Esophagus squamous epithelium (tissue), 5 donors: ENCODE results near the gene EEIG1. TPM values are rescaled to one million over a fixed set of nuclear protein-coding genes. Genes with fewer than 3 reads are reported as not detected.

Source experiments
- DNase-seq: peaks from one replicate; lab custom pipeline; 2025; lab: John Stamatoyannopoulos, UW
- H3K27ac ChIP-seq, 4 donors: fragments of 200-600 bp; sonication (generic); one replicate each; pipeline ENCODE4 v1.5.1; 2016 to 2019; ENCODE audit warnings: mild to moderate bottlenecking in 1 of 4
- H3K27me3 ChIP-seq, 4 donors: fragments of 200-600 bp; sonication (generic); 1 replicate in 3 of 4; 2 replicates in 1 of 4; pipeline versions ENCODE4 v1.5.1 to v1.6.0; 2017 to 2021; ENCODE audit warnings: antibody characterized with exemption in 1 of 4
- H3K36me3 ChIP-seq, 3 donors: fragments of 200-600 bp; sonication (generic); one replicate each; pipeline ENCODE4 v1.5.1; 2016 to 2019
- H3K4me1 ChIP-seq, 3 donors: fragments of 200-600 bp; sonication (generic); one replicate each; pipeline ENCODE4 v1.5.1; 2017 to 2019
- H3K4me3 ChIP-seq, 4 donors: fragments of 200-600 bp; sonication (generic); 1 replicate in 3 of 4; 2 replicates in 1 of 4; pipeline ENCODE4 v1.5.1; 2016 to 2019; ENCODE audit warnings: mild to moderate bottlenecking in 2 of 4, moderate library complexity in 1 of 4
- H3K9me3 ChIP-seq, 3 donors: fragments of 200-600 bp; sonication (generic); one replicate each; pipeline ENCODE4 v1.5.1; 2016 to 2019
- CTCF ChIP-seq, 6 experiments: fragments of 450-650 bp in 4 of 6; fragments of 200-600 bp in 2 of 6; sonication (generic) in 2 of 6; IDR thresholded peaks; one replicate each; pipeline ENCODE4 v1.5.1; 2016 to 2019; ENCODE audit warnings: antibody characterized with exemption in 6 of 6, mild to moderate bottlenecking in 4 of 6, moderate library complexity in 4 of 6
- POLR2A ChIP-seq, 4 donors: fragments of 450-650 bp; IDR thresholded peaks; one replicate each; pipeline ENCODE4 v1.6.1; 2017; ENCODE audit warnings: antibody characterized with exemption in 4 of 4, mild to moderate bottlenecking in 4 of 4, moderate library complexity in 3 of 4
- WGBS, 2 donors: methylation state at CpG; one replicate each; pipeline ENCODE4 v1.1.5; 2018; 5-methylcytosine and 5-hydroxymethylcytosine counted together
- intact Hi-C: fragments of 100-400 bp; cut with DNase I; formaldehyde crosslinking; loops from one replicate; pipeline ENCODE4 v1.15.0; 2022
- total RNA-seq, 4 donors: library from RNA; depleted of rRNA; stranded (reverse); fragments of >200 nt; gene quantifications; one replicate each; pipeline ENCODE4 v1.1.0, GENCODE V29; 2016
- donor health status: DM: yes; HTN: yes; CAD: no.

Gene EEIG1
- total RNA-seq, 4 donors from 2014 or later, result 16.9 to 65.0 (median 24.0) TPM

GRCh38 chr9:127983847-127984289 lies 3.1 kb upstream of the EEIG1 start:
- Histone ChIP-seq H3K36me3 (no peaks in the 10 kb centered on the region), H3K4me1 (peaks cover 6 to 52% (median 12%) of the 10 kb centered on the region in 3 donors), H3K4me3 (no peak overlapping the region), H3K27me3 (no peaks in the 10 kb centered on the region), H3K27ac (peak overlapping the region in 2 of 4 donors; percentile 94 to 99), H3K9me3 (no peaks in the 10 kb centered on the region)
- no peak for DNase-seq
- TF ChIP-seq CTCF (IDR thresholded peaks at IDR 0.05) (no peak), POLR2A (IDR thresholded peaks at IDR 0.05) (no peak)
- WGBS, 2 donors, result 78 to 81% methylated on average over 9 of the region's 9 CpGs
- intact Hi-C loops, result no loop called here

GRCh38 chr9:127982912-127983311 lies 2.1 kb upstream of the EEIG1 start:
- TF ChIP-seq CTCF (IDR thresholded peaks at IDR 0.05) (no peak), POLR2A (IDR thresholded peaks at IDR 0.05) (no peak)
- Histone ChIP-seq H3K4me3 (no peak overlapping the region), H3K36me3 (no peaks in the 10 kb centered on the region), H3K4me1 (peaks cover 16 to 61% (median 22%) of the 10 kb centered on the region in 3 donors), H3K27ac (peak overlapping the region; percentile 37 to 99 (median 68)), H3K9me3 (no peaks in the 10 kb centered on the region), H3K27me3 (no peaks in the 10 kb centered on the region)
- 88% methylated on average over 1 of the region's 1 CpG; no CpG with 5 or more reads in 1 of the 2 donors for WGBS, 2 donors
- intact Hi-C loops, result no loop called here
- no peak for DNase-seq

- peaks cover 26 to 68% (median 34%) of the 10 kb centered on the region in 3 donors for H3K4me1 ChIP-seq
- no peaks in the 10 kb centered on the region for H3K9me3 ChIP-seq
- no peak for DNase-seq
- intact Hi-C loops, result no loop called here
- TF ChIP-seq CTCF (IDR thresholded peaks at IDR 0.05) (no peak), POLR2A (IDR thresholded peaks at IDR 0.05) (no peak)
- WGBS, 2 donors, result 58 to 80% methylated on average over 7 to 11 of the region's 11 CpGs
- peak overlapping the region; percentile 58 to 98 (median 91) for H3K4me3 ChIP-seq
- H3K27me3 ChIP-seq, result no peaks in the 10 kb centered on the region
- peak overlapping the region; percentile 89 to 99 (median 95) for H3K27ac ChIP-seq
- H3K36me3 ChIP-seq, result no peaks in the 10 kb centered on the region
Measured at GRCh38 chr9:127981559-127982121, 851 bp upstream of the EEIG1 start.

- intact Hi-C loops, result no loop called here
- DNase-seq, result no peak
Measured at GRCh38 chr9:127980060-127980705, 606 bp downstream of the EEIG1 start.

More at GRCh38 chr9:127980060-127980705, 606 bp downstream of the EEIG1 start:
- Histone ChIP-seq H3K4me3 (peak overlapping the region; percentile 58 to 98 (median 91)), H3K4me1 (peaks cover 41 to 80% (median 49%) of the 10 kb centered on the region in 3 donors), H3K9me3 (no peaks in the 10 kb centered on the region), H3K27ac (peak overlapping the region; percentile 89 to 99 (median 97)), H3K27me3 (no peaks in the 10 kb centered on the region), H3K36me3 (no peaks in the 10 kb centered on the region)
- 4% methylated on average over 5 of the region's 61 CpGs; no CpG with 5 or more reads in 1 of the 2 donors for WGBS, 2 donors
- TF ChIP-seq CTCF (IDR thresholded peaks at IDR 0.05) (no peak), POLR2A (IDR thresholded peaks at IDR 0.05) (peak in 2 of 4 donors; percentile 36 to 72)
